GM12872 (cell line): ENCODE results near the gene TMED9.

Experiments
- CTCF ChIP-seq: IDR thresholded peaks from 3 replicates; pipeline ENCODE4 v1.5.1; 2011; ENCODE audit warnings: low read depth, mild to moderate bottlenecking, low read length, moderate library complexity; ENCODE audit not compliant: insufficient read depth

The TMED9 gene

GRCh38 chr5:177603631-177604030 lies 11.6 kb downstream of the TMED9 start:
- TF ChIP-seq CTCF = no peak

GRCh38 chr5:177604116-177604521 lies 12.1 kb downstream of the TMED9 start:
- TF ChIP-seq CTCF = no peak

DNA sequence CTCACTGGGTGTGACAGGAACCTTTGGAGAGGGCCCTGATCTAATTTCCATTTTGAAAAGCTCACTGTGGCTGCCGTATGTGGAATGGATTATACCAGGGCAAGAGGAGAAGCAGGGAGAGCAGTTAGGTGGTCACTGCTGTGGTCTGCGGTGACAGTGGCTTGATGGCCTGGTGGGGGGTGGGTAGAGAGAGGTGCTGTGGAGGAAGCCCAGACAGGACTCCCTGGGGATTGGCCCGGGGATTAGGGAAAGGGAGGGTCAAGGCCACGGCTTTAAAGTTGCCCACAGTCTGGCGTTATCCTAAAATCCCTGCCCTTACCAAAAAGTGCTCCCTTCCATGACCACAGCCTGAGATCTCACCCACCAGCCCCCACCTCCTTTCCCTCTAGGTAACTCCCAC lies 12.7 kb downstream of the TMED9 start:
- no peak for TF ChIP-seq CTCF

GRCh38 chr5:177605078-177605477 lies 13.1 kb downstream of the TMED9 start:
- TF ChIP-seq CTCF = no peak

DNA sequence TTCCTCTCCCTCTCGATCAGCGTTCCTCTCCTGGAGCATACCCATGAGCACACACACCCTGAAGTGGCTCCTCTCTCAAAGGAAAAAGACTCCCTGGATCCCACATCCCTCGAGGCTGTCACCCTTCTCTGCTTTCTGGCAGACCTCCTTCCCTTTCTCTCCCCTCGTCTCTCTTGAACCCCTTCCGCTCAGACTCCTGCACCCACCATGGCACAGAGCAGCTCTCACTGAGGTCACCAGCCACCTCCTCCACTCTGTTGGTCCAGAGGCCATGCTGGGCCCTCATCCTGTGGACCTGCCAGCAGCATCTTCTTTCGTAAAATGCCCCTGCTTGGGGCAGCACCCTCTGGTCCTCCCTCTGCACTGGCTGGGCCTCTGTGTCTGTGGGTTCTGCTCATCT lies 13.7 kb downstream of the TMED9 start:
- no peak for TF ChIP-seq CTCF

- no peak for TF ChIP-seq CTCF
Observed at GRCh38 chr5:177606071-177607051, 14.4 kb downstream of the TMED9 start.

DNA sequence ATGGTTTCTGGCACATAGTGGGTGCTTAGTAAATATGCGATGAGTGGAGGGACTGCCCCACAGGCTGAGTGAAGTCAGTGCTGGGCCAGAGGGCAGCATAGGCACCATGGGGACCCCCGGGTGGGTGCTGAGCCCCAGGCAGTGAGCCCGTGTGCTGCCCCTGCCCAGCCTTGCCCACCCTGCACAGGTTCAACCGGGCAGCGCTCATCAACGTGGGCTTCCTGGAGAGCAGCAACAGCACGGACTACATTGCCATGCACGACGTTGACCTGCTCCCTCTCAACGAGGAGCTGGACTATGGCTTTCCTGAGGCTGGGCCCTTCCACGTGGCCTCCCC lies 15.1 kb downstream of the TMED9 start:
- no peak for TF ChIP-seq CTCF
